ENCODE data around the gene TFDP1.
"Not testable (repeated sequence)": the region's sequence is repeated elsewhere in the genome, so short reads cannot be mapped to it uniquely, and the experiment has no call there.

TFDP1 gene

DNA sequence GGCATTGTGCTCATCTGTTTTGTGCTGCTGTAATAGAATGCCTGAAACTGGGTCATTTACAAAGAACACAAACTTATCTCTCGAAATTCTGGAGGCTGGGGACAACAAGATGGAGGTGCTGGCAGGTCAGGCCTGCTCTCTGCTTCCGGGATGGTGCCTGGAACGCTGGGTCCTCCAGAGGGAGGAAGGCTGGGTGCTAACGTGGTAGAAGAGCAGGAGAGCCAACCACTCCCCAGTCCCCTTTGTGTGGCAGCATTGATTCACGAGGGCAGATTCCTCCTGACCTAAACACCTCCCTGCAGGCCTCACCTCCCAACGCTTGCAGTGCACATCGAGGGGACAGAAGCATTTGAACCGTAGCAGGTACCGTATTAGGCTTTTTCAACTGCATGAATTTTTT lies 34.1 kb upstream of the TFDP1 start:
- DNase-seq (ENCODE audit: low spot score) = no peak

- no peak for DNase-seq (ENCODE audit: low spot score)
These were observed 33.2 kb upstream of the TFDP1 start for GRCh38 chr13:113551081-113552000.

GRCh38 chr13:113552079-113552478 lies 32.5 kb upstream of the TFDP1 start:
- no peak for DNase-seq (ENCODE audit: low spot score)

- no peak for DNase-seq (ENCODE audit: low spot score)
These were observed 31.6 kb upstream of the TFDP1 start for GRCh38 chr13:113552786-113553434.

DNA sequence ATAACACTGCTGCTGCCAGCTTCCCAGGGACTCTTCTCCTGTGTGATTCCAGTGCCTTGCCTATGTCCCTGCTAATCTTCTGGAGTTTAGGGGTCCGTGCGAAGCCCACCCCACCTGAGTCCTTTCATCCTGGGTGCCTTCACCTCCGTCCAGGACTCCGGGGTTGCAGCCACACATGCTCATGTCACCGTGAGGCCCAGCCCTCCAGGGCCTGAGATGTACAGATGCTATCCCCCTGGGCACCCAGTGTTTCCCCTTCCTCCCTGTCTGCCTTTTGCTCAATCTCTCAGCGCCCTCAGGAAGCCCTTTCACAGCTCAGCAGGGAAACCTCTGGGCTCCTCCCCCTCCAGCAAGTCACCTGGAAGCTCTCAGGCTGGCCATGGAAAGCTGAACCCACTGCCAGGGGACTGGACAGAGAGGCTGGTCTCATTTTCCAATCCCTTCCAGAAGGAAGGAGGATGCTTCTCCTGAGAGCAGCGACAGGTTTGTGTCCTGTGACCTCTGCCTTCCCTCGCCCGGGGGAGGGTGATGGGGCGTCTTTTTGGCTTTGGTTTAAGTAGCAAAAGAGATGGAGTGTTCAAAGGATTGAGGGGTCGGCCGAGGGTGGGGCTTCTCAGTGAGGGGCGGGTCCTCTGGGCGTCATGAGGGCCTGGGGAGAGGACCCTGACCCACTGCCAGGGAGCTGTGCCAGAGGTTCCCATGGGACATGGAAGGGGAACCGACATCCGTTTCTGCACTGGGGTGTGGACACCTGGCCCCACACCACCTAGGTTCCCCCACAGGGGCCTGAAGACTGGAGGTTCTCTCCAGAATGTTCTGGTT lies 30.8 kb upstream of the TFDP1 start:
- DNase-seq (ENCODE audit: low spot score) = no peak

DNA sequence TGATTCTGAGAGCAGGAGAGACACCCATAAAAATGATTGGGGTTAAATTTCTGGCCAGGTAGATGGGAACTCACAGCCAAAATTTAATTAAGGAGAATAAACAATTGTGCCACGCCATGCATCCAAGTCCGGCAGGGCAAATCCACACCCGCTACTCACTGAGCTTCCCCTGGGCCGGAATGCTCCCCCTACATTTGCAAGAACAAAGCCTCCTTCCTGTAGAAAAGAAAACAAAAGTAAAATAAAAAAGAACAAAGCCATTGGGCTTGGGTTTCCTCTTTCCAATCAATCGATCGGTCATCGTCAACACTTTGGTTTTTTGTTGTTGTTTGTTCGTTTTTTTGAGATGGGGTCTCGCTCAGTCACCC lies 30.2 kb upstream of the TFDP1 start:
- no peak for DNase-seq (ENCODE audit: low spot score)

DNA sequence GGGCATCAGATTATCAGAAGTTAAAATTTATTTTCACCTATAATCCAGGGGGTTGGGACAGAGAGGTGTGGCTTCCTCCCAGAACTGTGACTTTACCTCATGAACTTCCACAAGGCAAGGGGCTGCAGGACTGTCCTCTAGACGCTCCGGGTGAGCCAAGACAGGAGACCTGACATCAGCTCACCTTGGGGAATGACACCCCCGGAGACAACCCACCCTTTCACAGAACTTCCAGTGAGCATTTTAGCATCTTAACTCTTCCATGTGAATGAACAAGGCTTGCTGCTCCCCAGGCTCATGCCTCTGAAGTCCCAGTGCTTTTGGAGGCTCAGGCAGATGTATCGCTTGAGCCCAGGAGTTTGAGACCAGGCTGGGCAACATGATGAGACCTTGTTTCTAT lies 29.4 kb upstream of the TFDP1 start:
- no peak for DNase-seq (ENCODE audit: low spot score)

- DNase-seq (ENCODE audit: low spot score) = no peak
These were observed 27.5 kb upstream of the TFDP1 start for GRCh38 chr13:113557013-113557412.

GRCh38 chr13:113558461-113558860 lies 26.1 kb upstream of the TFDP1 start:
- no peak for DNase-seq (ENCODE audit: low spot score)

DNA sequence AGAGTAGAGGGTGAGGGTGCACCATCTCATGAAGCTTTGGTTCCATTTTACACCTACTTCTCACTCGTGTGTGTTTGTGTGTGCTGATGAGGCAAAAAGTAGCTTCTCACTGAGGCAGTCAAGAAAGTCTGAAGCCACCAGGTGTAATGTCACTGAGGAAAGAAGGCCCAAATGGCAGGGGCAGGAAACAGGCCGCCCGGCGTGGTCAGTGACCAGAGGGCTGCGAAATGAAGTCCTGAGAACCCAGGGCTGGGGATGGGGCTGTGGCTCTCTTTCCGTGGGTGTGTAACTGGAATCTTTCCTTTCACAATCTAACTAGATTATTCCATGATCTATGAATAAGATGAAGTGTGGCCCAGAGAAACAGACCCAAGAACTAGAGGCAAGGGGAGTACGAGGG lies 25.5 kb upstream of the TFDP1 start:
- no peak for DNase-seq (ENCODE audit: low spot score)

DNA sequence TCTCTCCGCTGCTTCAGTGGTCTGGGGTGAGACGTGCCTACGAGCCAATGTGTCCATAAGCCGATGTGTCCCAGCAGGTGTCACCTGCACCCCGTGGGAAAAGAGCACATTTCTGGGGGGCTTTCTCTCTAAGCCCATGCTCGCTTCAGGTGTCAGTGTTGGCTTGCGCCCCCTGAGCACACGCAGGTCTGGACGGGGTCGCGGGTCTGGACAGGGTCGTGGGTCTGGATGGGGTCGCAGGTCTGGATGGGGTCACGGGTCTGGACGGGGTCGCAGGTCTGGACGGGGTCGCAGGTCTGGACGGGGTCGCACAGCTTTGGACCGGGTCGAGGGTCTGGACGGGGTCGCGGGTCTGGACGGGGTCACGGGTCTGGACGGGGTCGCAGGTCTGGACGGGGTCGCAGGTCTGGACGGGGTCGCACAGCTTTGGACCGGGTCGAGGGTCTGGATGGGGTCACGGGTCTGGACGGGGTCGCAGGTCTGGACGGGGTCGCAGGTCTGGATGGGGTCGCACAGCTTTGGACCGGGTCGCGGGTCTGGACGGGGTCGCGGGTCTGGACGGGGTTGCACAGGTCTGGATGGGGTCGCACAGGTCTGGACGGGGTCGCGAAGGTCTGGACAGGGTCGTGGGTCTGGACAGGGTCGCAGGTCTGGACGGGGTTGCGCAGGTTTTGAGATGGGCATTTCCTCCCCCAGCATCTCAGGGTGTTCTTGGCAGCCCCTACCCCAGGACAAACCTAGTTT lies 24.5 kb upstream of the TFDP1 start:
- no peak for DNase-seq (ENCODE audit: low spot score)

DNA sequence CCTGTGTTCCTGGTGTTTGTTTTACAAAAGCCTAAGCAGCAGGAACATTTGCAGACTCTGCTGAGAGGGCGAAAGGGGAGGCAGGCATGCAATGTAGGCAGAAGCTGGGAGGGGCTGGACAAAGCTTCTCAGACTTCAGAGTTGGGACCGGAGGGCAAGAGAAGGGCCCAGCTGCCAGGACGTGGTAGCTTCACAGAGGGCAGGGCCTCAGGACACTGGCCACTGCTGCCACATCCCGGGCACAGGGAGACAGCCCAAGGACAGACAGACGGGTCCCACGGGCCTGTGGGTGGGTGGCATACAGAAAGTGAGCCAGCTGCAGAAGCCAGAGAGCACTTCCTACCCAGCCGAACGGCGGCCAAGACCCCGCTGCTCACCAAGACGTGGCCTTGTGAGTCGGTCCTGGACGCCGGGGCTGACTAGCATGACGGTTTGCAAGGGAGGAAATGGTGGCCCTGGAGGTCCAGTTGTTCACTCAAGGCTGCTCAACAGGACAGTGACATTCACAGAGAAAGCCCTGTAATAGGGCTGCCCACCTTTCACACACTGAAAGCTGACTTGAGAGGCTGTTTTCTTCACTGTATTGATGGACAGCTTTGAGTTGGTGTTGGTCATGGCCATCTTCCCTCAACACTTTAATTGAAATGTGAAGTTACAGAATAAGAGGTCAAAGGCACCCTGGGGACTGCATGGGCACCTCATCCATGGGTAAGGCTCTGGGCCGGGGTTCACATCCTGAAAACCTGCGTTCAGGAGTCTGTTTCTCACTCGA lies 23.7 kb upstream of the TFDP1 start:
- no peak for DNase-seq (ENCODE audit: low spot score)

- DNase-seq (ENCODE audit: low spot score) = no peak
These were observed 23.0 kb upstream of the TFDP1 start for GRCh38 chr13:113561417-113562084.

DNA sequence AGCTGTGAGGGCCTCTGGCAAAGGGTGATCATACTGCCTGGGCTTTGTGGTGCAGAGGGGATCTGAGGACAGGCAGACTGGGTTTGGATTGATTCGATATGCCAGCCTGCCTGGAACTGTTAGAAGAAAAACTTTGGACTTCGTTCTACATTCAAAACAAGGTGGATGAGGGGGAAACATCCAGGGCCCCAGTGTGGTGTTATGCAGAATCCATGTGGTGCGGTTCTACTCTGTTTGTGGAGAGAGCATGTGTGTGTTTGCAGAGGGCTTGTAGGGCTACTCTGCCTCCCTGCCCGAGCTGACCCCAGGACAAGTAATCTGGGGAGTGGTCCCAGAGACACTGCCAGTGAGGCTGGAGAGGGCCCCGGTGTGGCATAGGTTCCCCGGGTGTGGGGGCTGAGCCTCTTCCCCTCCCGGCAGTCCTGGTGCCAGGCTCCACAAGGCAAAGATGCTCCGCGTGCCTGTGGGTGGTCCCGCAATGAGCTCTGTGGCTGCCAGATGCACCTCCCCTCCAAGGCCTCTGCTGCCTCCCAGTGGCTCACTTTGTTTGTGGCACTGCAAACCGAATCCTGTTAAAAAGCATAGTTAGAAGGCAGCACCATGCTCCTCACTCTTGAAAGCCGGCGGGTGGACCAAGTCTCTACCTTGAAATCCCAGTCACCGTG lies 22.3 kb upstream of the TFDP1 start:
- DNase-seq (ENCODE audit: low spot score) = peak; percentile 86

- DNase-seq (ENCODE audit: low spot score) = no peak
These were observed 21.7 kb upstream of the TFDP1 start for GRCh38 chr13:113562844-113563243.

- not testable (repeated sequence) for DNase-seq (ENCODE audit: low spot score)
These were observed 21.0 kb upstream of the TFDP1 start for GRCh38 chr13:113563511-113563910.

DNA sequence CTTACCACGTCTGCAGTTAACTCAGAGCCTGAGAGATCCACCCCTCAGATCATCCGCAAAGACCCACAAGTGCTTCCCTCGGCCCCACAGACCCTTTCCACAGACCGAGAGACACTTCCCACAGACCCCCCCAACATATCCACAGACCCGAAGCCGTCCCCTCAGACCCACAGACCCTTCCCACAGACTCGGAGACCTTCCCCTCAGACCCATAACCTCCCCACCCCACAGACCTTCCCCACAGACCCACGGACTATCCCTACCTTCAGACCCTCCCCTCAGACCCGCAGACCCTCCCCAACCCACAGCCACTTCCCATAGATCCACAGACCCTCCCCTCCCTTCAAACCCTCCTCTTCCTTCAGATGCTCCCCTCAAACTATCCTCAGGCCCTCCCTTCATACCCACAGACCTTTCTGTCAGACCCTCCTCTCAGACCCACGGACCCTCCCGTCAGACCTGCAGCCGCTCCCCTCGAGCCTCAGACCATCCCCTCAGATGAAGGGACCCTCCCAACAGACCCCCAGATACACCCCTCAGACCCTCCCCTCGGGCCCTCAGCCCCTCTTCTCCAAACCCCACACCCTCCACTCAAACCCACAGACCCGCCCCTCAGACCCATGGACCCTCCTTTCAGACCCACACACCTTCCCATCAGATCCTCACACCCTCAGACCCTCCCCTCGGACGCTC lies 20.1 kb upstream of the TFDP1 start:
- no peak for DNase-seq (ENCODE audit: low spot score)

GRCh38 chr13:113565526-113566226 lies 18.9 kb upstream of the TFDP1 start:
- no peak for DNase-seq (ENCODE audit: low spot score)

- no peak for DNase-seq (ENCODE audit: low spot score)
These were observed 18.4 kb upstream of the TFDP1 start for GRCh38 chr13:113566227-113566561.

All from hepatic stellate cell (primary cell).